Measurements from ENCODE around the gene SLC22A6.
"Not testable (repeated sequence)": the region's sequence is repeated elsewhere in the genome, so short reads cannot be mapped to it uniquely, and the experiment has no call there.

The SLC22A6 gene

DNA sequence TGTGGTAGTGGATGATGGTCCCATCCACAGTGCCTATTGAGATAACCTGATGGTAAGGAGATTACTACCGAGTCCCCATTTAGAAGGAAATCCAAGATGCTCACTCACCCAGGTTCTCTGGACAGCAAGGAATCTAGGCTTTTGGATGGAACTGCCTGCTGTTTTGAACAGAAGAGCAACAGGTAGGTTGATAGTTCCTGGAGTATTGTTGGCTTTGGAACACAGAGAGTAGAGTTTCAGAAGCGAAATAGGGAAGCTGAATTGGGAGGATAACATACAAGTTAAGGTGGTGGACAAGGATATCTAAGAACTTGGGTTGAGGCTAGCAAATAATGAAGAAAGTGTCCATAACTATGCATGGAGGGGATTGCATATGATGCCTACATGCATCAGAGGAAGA is 27.6 kb downstream of the SLC22A6 start:
- TF ChIP-seq, protein P1, sequence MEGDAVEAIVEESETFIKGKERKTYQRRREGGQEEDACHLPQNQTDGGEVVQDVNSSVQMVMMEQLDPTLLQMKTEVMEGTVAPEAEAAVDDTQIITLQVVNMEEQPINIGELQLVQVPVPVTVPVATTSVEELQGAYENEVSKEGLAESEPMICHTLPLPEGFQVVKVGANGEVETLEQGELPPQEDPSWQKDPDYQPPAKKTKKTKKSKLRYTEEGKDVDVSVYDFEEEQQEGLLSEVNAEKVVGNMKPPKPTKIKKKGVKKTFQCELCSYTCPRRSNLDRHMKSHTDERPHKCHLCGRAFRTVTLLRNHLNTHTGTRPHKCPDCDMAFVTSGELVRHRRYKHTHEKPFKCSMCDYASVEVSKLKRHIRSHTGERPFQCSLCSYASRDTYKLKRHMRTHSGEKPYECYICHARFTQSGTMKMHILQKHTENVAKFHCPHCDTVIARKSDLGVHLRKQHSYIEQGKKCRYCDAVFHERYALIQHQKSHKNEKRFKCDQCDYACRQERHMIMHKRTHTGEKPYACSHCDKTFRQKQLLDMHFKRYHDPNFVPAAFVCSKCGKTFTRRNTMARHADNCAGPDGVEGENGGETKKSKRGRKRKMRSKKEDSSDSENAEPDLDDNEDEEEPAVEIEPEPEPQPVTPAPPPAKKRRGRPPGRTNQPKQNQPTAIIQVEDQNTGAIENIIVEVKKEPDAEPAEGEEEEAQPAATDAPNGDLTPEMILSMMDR (IDR thresholded peaks at IDR 0.05; ENCODE audit: borderline replicate concordance, insufficient read depth, low read depth, low read length), result no peak

DNA sequence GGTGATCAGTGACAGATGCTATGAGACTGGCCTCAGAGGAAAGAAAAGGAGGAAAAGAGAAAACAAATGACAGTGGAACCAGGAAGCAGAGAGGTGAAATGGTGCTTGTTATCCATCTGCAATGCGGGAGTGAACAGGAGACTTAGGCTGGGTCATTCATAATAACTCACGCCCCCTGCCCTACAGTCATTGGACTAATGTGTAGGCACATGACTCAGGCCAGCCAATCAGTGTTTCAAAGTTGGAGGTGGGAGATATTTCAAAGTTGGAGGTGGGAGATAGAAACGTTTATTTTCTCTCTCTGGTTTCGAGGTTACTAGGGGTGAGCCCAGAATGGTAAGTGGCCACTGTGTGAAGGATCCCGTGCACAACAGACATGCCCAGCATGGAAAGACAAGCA is 30.3 kb downstream of the SLC22A6 start:
- H3K4me3 ChIP-seq (ENCODE audit: low read depth, low read length), result no peak overlapping the region
- TF ChIP-seq, protein P1 (IDR thresholded peaks at IDR 0.05; ENCODE audit: borderline replicate concordance, insufficient read depth, low read depth, low read length), result no peak

More for the DNA sequence above, 27.6 kb downstream of the SLC22A6 start:
- H3K4me3 ChIP-seq (ENCODE audit: low read depth, low read length), result no peak overlapping the region

DNA sequence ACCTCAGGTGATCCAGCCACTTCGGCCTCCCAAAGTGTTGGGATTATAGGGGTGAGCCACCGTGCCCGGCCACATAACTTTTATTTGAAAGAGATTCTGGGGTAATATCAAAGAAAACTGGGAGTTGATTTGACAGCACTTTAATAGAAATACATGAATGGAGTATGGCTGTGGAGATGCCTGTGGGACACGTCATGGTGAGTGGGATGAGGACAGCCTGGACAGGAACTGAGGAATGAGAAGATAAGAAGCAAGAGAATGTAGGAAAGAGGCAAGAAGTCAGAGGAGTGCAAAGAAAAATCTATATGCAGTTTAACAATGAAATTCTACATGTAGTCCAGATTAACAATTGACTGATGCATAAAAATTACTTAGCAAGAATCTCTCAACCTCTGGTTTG is 31.0 kb downstream of the SLC22A6 start:
- TF ChIP-seq, protein P1 (IDR thresholded peaks at IDR 0.05; ENCODE audit: borderline replicate concordance, insufficient read depth, low read depth, low read length), result no peak
- no peak overlapping the region for H3K4me3 ChIP-seq (ENCODE audit: low read depth, low read length)

DNA sequence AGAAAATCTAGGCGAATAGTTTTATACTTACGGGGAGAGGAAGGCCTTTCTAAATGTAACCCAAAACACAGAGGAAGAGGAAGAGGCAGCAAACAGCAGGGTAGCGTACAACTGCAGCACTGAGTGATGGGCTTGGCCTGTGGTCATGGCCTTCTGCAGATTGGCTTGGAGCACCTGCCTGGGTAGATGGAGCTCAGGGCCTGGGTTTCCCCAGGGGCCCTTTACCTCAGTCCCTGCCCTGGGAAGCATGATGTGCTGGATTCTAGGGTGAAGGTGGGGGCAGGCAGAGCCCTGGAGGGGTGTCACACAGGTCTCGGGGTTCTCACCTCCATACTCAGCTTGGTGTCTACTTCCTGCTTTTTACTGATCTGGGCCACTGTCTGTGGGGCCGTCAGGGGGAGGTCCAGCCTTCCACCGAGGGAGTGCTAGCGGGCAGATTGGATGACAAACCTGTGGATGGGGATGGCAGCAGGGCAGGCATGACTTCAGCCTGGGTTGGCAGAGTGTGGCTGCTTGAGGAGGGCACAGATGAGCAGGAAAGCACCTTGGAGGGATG is 35.9 kb downstream of the SLC22A6 start:
- TF ChIP-seq, protein P1 (IDR thresholded peaks at IDR 0.05; ENCODE audit: borderline replicate concordance, insufficient read depth, low read depth, low read length), result no peak
- H3K4me3 ChIP-seq (ENCODE audit: low read depth, low read length), result no peak overlapping the region

DNA sequence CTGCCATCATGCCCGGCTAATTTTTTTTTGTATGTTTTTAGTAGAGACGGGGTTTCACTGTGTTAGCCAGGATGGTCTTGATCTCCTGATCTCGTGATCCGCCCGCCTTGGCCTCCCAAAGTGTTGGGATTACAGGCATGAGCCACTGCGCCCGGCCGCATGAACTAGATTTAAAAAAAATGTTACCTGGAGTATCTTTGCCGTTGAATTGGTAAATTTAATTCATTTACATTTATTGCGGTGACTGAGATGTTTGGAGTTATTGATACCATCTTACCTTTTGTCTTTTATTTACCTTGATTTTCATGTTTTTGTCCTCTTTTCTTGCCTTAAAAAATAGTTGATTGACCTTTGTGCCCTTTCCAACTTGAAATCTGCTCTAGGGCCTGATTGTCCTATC is 39.2 kb downstream of the SLC22A6 start:
- not testable (repeated sequence) for H3K4me3 ChIP-seq (ENCODE audit: low read depth, low read length)

DNA sequence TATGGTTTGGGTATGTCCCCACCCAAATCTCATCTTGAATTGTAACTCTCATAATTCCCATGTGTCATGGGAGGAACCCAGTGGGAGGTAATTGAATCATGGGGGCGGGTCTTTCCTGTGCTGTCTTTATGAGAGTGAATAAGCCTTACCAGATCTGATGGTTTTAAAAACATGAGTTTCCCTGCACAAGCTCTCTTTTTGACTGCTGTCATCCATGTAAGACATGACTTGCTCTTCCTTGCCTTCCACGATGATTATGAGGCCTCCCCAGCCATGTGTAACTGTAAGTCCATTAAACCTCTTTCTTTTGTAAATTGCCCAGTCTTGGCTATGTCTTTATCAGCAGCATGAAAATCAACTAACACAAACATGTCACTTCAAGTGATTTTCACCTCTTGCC is 47.2 kb downstream of the SLC22A6 start:
- not testable (repeated sequence) for H3K4me3 ChIP-seq (ENCODE audit: low read depth, low read length)

DNA sequence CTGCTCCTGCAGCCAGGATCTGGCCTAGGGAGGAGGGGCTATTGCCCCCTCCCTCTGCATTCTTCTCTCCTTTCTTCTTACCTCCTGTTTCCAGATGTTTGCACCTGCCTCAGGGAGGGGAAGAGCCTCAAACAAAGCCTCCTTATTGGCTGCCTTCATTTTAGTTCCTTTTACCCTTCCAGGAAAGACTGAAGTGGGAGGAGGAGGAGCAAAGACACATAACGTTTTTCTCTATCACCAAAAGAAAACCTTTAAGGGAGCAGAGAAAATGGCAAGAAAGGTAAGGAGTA is 50.3 kb downstream of the SLC22A6 start:
- H3K4me3 ChIP-seq (ENCODE audit: low read depth, low read length), result no peak overlapping the region

DNA sequence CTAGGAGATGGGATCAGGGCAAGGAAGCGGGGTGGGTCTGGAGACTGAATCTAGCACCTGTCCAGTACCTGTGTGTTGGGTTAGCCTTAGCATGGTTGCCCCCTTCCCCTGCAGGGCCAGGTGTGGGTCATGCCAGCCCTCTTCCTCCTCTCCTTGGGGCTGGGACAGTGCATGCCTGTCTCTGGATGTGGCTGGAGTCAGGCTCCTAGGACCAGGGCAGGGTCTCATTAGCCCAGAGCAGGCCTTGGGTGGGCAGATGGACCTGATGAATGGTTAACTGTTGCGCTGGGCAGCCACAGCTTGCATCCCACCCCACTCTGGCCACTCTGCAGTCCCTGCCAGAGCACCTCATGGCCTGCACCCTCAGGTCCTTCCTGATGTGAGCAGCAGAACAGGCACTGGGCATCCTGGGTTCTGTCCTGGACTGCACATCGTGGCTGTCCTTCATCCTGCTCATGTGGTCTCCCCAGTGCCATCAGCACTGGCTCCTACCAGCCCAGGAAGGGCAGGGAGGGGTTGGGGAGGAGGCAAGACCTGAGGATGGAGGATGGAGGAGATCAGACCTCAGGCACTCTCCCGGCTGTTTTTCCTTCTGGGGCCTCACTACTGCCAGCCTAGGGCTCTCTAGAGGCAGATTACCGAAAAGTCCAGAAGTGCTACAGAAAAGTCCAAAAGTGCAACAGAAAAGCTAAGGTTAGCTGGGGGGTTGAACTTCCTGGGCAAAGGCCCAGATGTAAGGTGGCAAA is 50.8 kb downstream of the SLC22A6 start:
- no peak overlapping the region for H3K4me3 ChIP-seq (ENCODE audit: low read depth, low read length)
- TF ChIP-seq, protein P1 (IDR thresholded peaks at IDR 0.05; ENCODE audit: borderline replicate concordance, insufficient read depth, low read depth, low read length), result no peak

More for the DNA sequence above, 50.3 kb downstream of the SLC22A6 start:
- TF ChIP-seq, protein P1 (IDR thresholded peaks at IDR 0.05; ENCODE audit: borderline replicate concordance, insufficient read depth, low read depth, low read length), result no peak
